RWPE2 (cell line): ENCODE results near the gene NAA40.

Source experiments
- ATAC-seq: fragments of 200-7000 bp; cut with Tn5 transposase; 3 replicates; pipeline ENCODE4 v1.9.1; 2021; ENCODE audit warnings: low read depth
- DNase-seq: peaks from one replicate; pipeline ENCODE4 v3.0.0-alpha.2; 2020; ENCODE audit warnings: low spot score
- H3K27ac ChIP-seq: fragments of 450-650 bp; 2 replicates; pipeline ENCODE4 v1.5.1; 2017; ENCODE audit warnings: mild to moderate bottlenecking; ENCODE audit not compliant: poor library complexity, severe bottlenecking
- H3K27me3 ChIP-seq: fragments of 250-450 bp; sonication (Bioruptor Pico); 2 replicates; pipeline ENCODE4 v1.5.1; 2021; ENCODE audit warnings: mild to moderate bottlenecking, moderate library complexity; ENCODE audit not compliant: insufficient read depth, poor library complexity, severe bottlenecking
- H3K36me3 ChIP-seq: fragments of 250-450 bp; sonication (Bioruptor Pico); 2 replicates; pipeline ENCODE4 v1.5.1; 2020; ENCODE audit warnings: low read depth, mild to moderate bottlenecking, moderate library complexity
- H3K4me1 ChIP-seq: fragments of 250-450 bp; sonication (Bioruptor Pico); 2 replicates; pipeline ENCODE4 v1.5.1; 2021; ENCODE audit warnings: mild to moderate bottlenecking, moderate library complexity; ENCODE audit not compliant: insufficient read depth, poor library complexity, severe bottlenecking
- H3K4me3 ChIP-seq: fragments of 250-450 bp; sonication (Bioruptor Pico); 2 replicates; pipeline ENCODE4 v1.5.1; 2021; ENCODE audit warnings: mild to moderate bottlenecking, moderate library complexity; ENCODE audit not compliant: severe bottlenecking
- H3K9me3 ChIP-seq: fragments of 250-450 bp; sonication (Bioruptor Pico); 2 replicates; pipeline ENCODE4 v1.5.1; 2021; ENCODE audit warnings: mild to moderate bottlenecking, moderate library complexity; ENCODE audit not compliant: severe bottlenecking
- TF ChIP-seq, protein P1 (sequence below): fragments of 450-650 bp; IDR thresholded peaks from one replicate; pipeline ENCODE4 v1.5.1; 2017; ENCODE audit warnings: mild to moderate bottlenecking, moderate library complexity; ENCODE audit not compliant: poor library complexity, severe bottlenecking

The NAA40 gene

DNA sequence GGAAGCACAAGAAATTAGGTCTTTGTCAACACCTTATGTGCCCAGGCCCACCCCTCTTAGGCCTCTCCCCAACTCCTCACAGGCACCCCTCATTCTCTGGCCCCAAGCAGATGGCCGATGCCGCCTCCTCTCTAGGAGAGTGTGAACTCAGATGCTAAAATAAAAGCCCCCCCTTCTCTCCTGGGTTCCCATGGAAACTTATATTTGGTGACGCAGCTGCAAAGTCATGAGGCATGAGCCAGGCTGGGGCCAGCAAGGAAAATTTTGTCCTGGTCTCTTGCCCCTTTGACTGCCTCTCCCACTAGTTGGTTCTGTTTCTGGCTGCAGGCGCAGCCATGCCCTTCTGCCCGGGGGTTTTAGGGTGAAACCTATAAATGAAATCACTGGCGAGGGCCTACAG, 33.6 kb upstream of the NAA40 start:
- TF ChIP-seq, protein P1, sequence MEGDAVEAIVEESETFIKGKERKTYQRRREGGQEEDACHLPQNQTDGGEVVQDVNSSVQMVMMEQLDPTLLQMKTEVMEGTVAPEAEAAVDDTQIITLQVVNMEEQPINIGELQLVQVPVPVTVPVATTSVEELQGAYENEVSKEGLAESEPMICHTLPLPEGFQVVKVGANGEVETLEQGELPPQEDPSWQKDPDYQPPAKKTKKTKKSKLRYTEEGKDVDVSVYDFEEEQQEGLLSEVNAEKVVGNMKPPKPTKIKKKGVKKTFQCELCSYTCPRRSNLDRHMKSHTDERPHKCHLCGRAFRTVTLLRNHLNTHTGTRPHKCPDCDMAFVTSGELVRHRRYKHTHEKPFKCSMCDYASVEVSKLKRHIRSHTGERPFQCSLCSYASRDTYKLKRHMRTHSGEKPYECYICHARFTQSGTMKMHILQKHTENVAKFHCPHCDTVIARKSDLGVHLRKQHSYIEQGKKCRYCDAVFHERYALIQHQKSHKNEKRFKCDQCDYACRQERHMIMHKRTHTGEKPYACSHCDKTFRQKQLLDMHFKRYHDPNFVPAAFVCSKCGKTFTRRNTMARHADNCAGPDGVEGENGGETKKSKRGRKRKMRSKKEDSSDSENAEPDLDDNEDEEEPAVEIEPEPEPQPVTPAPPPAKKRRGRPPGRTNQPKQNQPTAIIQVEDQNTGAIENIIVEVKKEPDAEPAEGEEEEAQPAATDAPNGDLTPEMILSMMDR, result no peak
- ATAC-seq (no peak), DNase-seq (no peak)
- H3K4me3 ChIP-seq, result no peak overlapping the region
- no peaks in the 10 kb centered on the region for H3K27me3 ChIP-seq
- no peaks in the 10 kb centered on the region for H3K9me3 ChIP-seq
- H3K27ac ChIP-seq, result no peak overlapping the region
- H3K36me3 ChIP-seq, result peaks cover 65% of the 10 kb centered on the region
- no peaks in the 10 kb centered on the region for H3K4me1 ChIP-seq

DNA sequence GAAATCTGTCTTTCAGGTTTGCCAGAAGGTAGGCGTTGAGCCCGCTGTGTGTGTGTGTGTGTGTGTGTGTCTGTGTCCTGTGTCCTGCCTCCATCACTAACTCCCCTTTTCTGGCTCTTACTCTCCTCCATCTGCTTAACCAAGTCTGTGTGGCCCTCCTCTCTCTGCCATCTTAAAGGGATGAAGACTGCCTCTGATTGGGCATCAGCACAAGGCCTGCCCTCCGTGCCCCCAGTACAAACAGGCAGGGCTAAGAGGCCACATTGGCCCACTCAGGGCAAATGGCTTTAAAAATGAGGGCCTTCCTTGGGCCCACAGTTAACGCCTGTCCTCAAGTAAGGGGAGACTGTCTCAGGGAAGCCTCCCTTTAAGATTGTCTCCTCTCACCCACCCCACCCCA, 32.7 kb upstream of the NAA40 start:
- Histone ChIP-seq H3K36me3 (peaks cover 56% of the 10 kb centered on the region), H3K27me3 (no peaks in the 10 kb centered on the region), H3K27ac (no peak overlapping the region), H3K9me3 (no peaks in the 10 kb centered on the region), H3K4me1 (no peaks in the 10 kb centered on the region), H3K4me3 (no peak overlapping the region)
- no peak for DNase-seq
- TF ChIP-seq, protein P1, result no peak
- no peak for ATAC-seq

DNA sequence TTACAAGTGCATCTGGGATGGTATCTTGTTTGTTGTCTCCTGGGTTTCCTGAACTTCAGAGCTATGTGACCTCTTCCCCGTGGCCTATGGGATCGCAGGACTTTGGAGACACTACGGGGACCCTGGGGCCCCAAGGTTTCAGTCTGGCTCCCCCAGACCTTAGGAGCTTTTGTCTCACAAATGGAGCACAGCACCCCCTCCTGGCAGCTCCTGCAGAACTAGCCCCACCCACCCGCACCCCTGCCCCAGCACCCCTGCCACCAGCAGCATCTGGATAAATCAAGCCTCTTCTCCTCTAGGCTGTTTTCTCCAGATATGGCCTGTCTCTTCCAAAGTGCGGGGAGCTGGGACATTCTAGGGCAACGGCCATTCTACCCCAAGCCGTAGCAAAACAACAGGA, 32.2 kb upstream of the NAA40 start:
- no peak for DNase-seq
- Histone ChIP-seq H3K4me1 (no peaks in the 10 kb centered on the region), H3K4me3 (no peak overlapping the region), H3K27me3 (no peaks in the 10 kb centered on the region), H3K36me3 (peaks cover 55% of the 10 kb centered on the region), H3K9me3 (no peaks in the 10 kb centered on the region), H3K27ac (no peak overlapping the region)
- TF ChIP-seq, protein P1, result no peak
- no peak for ATAC-seq

DNA sequence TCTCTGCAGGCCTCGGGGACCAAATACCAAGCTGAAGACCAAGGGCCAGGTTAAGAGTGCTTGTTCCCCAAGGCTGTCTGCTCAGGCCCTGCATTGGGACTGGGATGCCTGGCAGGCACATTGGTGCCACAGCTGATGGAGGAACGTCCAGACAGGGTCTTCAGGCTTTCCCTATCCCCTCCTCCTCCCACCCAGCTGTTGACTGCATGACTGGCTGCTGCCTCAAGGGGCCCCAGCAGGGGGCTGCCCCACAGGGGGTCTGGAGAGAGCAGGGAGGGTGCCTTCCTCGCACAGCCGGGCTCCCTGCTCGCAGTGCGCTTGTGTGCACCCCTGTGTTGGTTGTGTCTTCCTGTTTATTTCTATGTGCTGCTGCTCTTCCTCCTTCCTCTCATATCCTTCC, 31.7 kb upstream of the NAA40 start:
- Histone ChIP-seq H3K4me3 (no peak overlapping the region), H3K9me3 (no peaks in the 10 kb centered on the region), H3K27me3 (no peaks in the 10 kb centered on the region), H3K27ac (no peak overlapping the region), H3K4me1 (no peaks in the 10 kb centered on the region), H3K36me3 (peaks cover 52% of the 10 kb centered on the region)
- ATAC-seq (no peak), DNase-seq (no peak)
- TF ChIP-seq, protein P1, result no peak

DNA sequence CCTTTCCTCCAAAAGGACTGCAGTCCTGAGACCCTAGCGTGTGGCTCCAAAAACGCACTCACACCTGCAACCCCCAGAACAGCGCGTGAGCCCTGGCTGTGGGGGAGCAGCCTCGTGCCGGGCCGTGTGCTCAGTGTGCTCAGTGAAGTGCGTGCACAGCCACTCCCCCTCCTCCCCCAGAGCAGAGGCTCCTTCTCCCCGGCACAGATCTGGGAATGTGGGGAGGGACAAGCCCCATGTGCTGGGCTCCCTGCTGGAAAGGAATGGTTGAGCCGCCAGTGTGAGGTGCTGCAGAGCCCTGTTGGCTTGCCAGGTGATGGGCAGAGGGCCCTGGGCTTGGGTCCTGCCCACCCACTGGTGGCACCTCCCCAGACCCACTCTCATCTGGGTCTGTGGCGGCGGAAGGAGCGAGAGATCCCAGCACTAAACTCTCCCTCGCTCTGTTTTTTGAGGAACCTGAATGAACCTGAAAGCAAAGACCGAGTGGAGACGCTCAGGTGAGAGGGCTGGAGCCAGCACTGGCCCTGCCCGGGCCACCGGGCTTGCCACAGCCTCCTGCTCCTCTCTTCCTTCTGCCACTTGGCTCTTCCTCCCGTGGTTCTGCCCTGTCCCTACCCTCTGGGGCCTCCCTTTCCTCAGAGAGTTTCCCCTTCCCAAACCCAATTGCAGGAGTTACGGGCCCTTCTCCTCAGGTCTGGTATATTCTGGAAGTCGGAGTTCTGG, 30.8 kb upstream of the NAA40 start:
- H3K4me3 ChIP-seq, result no peak overlapping the region
- no peaks in the 10 kb centered on the region for H3K27me3 ChIP-seq
- no peak overlapping the region for H3K27ac ChIP-seq
- peaks cover 43% of the 10 kb centered on the region for H3K36me3 ChIP-seq
- no peaks in the 10 kb centered on the region for H3K9me3 ChIP-seq
- no peaks in the 10 kb centered on the region for H3K4me1 ChIP-seq
- TF ChIP-seq, protein P1, result no peak
- no peak for ATAC-seq
- DNase-seq, result no peak
